ENCODE data around the gene ZNF607. TPM values are rescaled to one million over a fixed set of nuclear protein-coding genes. Genes with fewer than 3 reads are reported as not detected.
A peak's percentile ranks its signal among the peaks of the same experiment; 100 is the strongest.

ZNF607 gene
- total RNA-seq (2013; cell fraction: nucleolus; rRNA removed) = 6.9 and 7.4 TPM in 2 replicates
- total RNA-seq (2014; rRNA removed) (2.1 and 2.7 TPM in 2 replicates), total RNA-seq (2014; rRNA removed; fragmentation: Illumina TruSeq; extraction: Trizol) (3.1 and 3.4 TPM in 2 replicates), total RNA-seq (2021) (3.9 and 5.7 TPM in 2 replicates), polyA plus RNA-seq (2011; rRNA removed) (1.4 TPM in 2 replicates), polyA plus RNA-seq (2014; fragmentation: Illumina TruSeq; extraction: Trizol) (2.4 and 2.5 TPM in 2 replicates), polyA plus RNA-seq (2014; fragmentation: Nextera tagmentation; extraction: Ambion mirVana) (under 1 TPM; 0.47 to 0.90 TPM), polyA plus RNA-seq (2014; rRNA removed) (1.9 and 2.1 TPM in 2 replicates), polyA plus RNA-seq (2016; fragmentation: Nextera tagmentation; extraction: Ambion mirVana) (1 to 10 TPM; 3.0 to 3.6 TPM), polyA minus RNA-seq (2011; rRNA and poly(A)+ RNA removed) (1.3 and 2.2 TPM in 2 replicates), Bru-seq, nascent RNA (percentile 45 among the genes with signal in this experiment), BruChase-seq, experiment 1, labeled RNA remaining after a 6-hour chase (percentile 50 among the genes with signal in this experiment), BruChase-seq, experiment 2, labeled RNA remaining after a 2-hour chase (percentile 52 among the genes with signal in this experiment)
- polyA plus RNA-seq (2011; ENCODE audit: low read depth) = 1.2 TPM
- 0.79 TPM in 2 replicates for polyA plus RNA-seq (2011; cell fraction: cytosol; rRNA removed)
- polyA plus RNA-seq (2011; cell fraction: nucleus; rRNA removed) = 1.4 and 1.6 TPM in 2 replicates
- polyA plus RNA-seq (2012) = 1.7 and 3.2 TPM in 2 replicates
- polyA minus RNA-seq (2011; cell fraction: cytosol; rRNA and poly(A)+ RNA removed) = 0.53 TPM in 1 of 2 replicates, not detected in the other
- polyA minus RNA-seq (2011; cell fraction: nucleus; rRNA and poly(A)+ RNA removed) = 0.85 and 1.3 TPM in 2 replicates
- long read RNA-seq, experiment 1 = 0 reads
- long read RNA-seq, experiment 2 = 0 reads

DNA sequence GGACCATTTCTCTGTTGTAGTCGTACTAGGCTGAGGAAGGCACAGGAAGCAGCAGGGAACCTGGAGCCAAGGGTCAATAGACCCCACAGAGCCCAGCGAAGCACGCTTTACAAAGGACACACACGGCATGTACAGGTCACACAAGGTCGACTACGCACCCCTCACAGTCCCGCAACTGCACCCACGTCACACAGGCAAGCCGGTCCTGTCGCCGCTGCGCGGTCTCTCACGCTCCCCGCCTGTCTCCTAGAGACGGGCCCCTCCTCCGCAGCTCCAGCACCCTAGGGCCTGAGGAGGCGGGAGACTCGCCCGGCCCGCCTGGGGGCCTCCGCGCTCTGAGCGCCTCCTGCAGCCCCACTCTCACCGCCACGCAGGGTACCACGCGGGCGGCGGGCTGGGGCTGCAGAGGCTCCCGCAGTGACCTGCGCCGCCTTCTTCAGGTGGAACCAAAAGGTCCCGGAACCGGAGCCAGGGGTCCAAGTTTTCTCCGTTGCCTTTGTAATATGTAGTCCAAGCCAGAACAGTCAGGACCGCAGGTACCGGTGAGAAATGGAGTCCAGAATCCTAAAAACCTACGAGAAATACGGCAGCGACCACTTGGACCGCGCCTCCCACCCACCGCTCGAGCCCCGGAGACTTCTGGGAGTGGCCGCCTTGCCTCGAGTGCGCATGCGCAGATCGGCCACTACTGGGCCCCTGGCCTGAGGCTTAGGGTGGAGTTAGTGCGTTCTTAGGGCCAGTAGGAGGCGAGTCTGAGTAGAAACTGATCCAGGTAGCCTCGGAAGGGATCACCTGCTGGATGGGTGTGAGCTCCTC lies at the start of gene ZNF607:
TSS of gene ZNF607 (minus strand) at position 651 of the 816 bp plus-strand sequence. CDS start 8,143 bp downstream, outside the sequence.
- Histone ChIP-seq H3K4me2 (ENCODE audit: control insufficient read depth, insufficient read depth) (peak within 1 kb of the TSS; percentile 64), H3K9me3 (replicated peaks; ENCODE audit: control insufficient read depth, insufficient read depth, low read length) (no peaks in the 10 kb centered on the region; the same call in 2 of the 3 replicates), H3K4me1 (ENCODE audit: control insufficient read depth, insufficient read depth, low read length) (no peaks in the 10 kb centered on the region), H3K27me3 (replicated peaks in 1 of 2; ENCODE audit: control insufficient read depth in 2 of 2, insufficient read depth in 2 of 2, low read length in 1 of 2) (no peaks in the 10 kb centered on the region), H3K36me3 (ENCODE audit: control insufficient read depth in 2 of 2, insufficient read depth in 2 of 2, low read length in 1 of 2) (no peaks in the 10 kb centered on the region), H4K20me1 (ENCODE audit: control insufficient read depth, insufficient read depth) (no peaks in the 10 kb centered on the region), H3K4me3 (peak within 1 kb of the TSS; percentile 69), H3K9ac (ENCODE audit: control insufficient read depth, insufficient read depth, low read length) (peak within 1 kb of the TSS; percentile 79), H2AFZ (ENCODE audit: control insufficient read depth, low read depth, low read length) (peak within 1 kb of the TSS; percentile 88), H3K27ac (ENCODE audit: control insufficient read depth, insufficient read depth) (peak within 1 kb of the TSS; percentile 58), H3K79me2 (ENCODE audit: control insufficient read depth, insufficient read depth, low read length) (no peaks in the 10 kb centered on the region; the same call in 1 of the 2 replicates)
- in situ Hi-C loops (cut with MboI) (no loop called here), intact Hi-C loops (cut with micrococcal nuclease; ENCODE audit: unreplicated experiment) (no loop called here)
- ChIA-PET SMC1A (ENCODE audit: uncharacterized antibody, unreplicated experiment) (no interaction called here), RAD21 (ENCODE audit: unreplicated experiment) (interaction anchor here (0.5 to 0.6 kb wide), 2 partner anchors 372 to 902 kb away, joined by 3 to 4 read pairs; no protein-coding TSS in a partner anchor), CTCF (interaction anchor here (0.9 to 1.1 kb wide), 2 partner anchors 16 to 147 kb away, joined by 3 read pairs; no protein-coding TSS in a partner anchor), POLR2A (interaction anchor here (0.6 kb wide), 1 partner anchor 58 kb away, joined by 6 read pairs; no protein-coding TSS in a partner anchor)
- FAIRE-seq (peak; percentile 98), DNase-seq (ENCODE audit: low read depth, low spot score) (peak; percentile 77), ATAC-seq (peak; percentile 95)
- 1% methylated on average over 45 of the region's 54 CpGs for WGBS (ENCODE audit: insufficient coverage, insufficient replicate concordance, low lambda C conversion rate, missing lambda C conversion rate)
- TSS peak; percentile 86 for BruUV-seq (replicated peaks)
- no peak for TF ChIP-seq KLF5 (IDR thresholded peaks at IDR 0.05; ENCODE audit: partially characterized antibody)
- TF ChIP-seq, protein P1, sequence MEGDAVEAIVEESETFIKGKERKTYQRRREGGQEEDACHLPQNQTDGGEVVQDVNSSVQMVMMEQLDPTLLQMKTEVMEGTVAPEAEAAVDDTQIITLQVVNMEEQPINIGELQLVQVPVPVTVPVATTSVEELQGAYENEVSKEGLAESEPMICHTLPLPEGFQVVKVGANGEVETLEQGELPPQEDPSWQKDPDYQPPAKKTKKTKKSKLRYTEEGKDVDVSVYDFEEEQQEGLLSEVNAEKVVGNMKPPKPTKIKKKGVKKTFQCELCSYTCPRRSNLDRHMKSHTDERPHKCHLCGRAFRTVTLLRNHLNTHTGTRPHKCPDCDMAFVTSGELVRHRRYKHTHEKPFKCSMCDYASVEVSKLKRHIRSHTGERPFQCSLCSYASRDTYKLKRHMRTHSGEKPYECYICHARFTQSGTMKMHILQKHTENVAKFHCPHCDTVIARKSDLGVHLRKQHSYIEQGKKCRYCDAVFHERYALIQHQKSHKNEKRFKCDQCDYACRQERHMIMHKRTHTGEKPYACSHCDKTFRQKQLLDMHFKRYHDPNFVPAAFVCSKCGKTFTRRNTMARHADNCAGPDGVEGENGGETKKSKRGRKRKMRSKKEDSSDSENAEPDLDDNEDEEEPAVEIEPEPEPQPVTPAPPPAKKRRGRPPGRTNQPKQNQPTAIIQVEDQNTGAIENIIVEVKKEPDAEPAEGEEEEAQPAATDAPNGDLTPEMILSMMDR (IDR thresholded peaks at IDR 0.05 in 2 of 3, conservative IDR thresholded peaks at IDR 0.05 in 1 of 3; ENCODE audit: control insufficient read depth in 2 of 3, extremely low read depth in 1 of 3, insufficient read depth in 1 of 3, low read depth in 3 of 3, low read length in 3 of 3) = peak; percentile 44 to 66 (median 63)
- TF ChIP-seq MXI1 (IDR thresholded peaks at IDR 0.05; ENCODE audit: low read depth, low read length) = peak; percentile 16; the same call in 1 of the 2 replicates
- TF ChIP-seq PML (IDR thresholded peaks at IDR 0.05; ENCODE audit: low read length) = peak; percentile 47; the same call in 1 of the 2 replicates
- peak; percentile 25; the same call in 1 of the 2 replicates for TF ChIP-seq RAD21 (IDR thresholded peaks at IDR 0.05; ENCODE audit: insufficient read depth, low read depth, low read length)
- 0 out of 2 replicates have a peak, but pooled peaks have one; percentile 53 for TF ChIP-seq RB1 (IDR thresholded peaks at IDR 0.05; ENCODE audit: borderline replicate concordance)
- TF ChIP-seq DPF2 (IDR thresholded peaks at IDR 0.05) = 0 out of 2 replicates have a peak, but pooled peaks have one; percentile 31
- peak; percentile 54; the same call in 1 of the 2 replicates for TF ChIP-seq BMI1 (IDR thresholded peaks at IDR 0.05; ENCODE audit: borderline replicate concordance)
- TF ChIP-seq LARP7 (IDR thresholded peaks at IDR 0.05) = 0 out of 2 replicates have a peak, but pooled peaks have one; percentile 42
- no peak for TF ChIP-seq IRF4 (IDR thresholded peaks at IDR 0.05; ENCODE audit: low read depth, low read length)
- 0 out of 2 replicates have a peak, but pooled peaks have one; percentile 32 for TF ChIP-seq PAX5 (IDR thresholded peaks at IDR 0.05; ENCODE audit: borderline replicate concordance, low read depth, low read length)
- TF ChIP-seq CREB1 (IDR thresholded peaks at IDR 0.05; ENCODE audit: low read depth) = 0 out of 2 replicates have a peak, but pooled peaks have one; percentile 9
- 0 out of 2 replicates have a peak, but pooled peaks have one; percentile 31 for TF ChIP-seq NKRF (conservative IDR thresholded peaks at IDR 0.05)
- TF ChIP-seq EP300 (IDR thresholded peaks at IDR 0.05; ENCODE audit: borderline replicate concordance in 1 of 2, control insufficient read depth in 1 of 2, low read depth in 2 of 2, low read length in 2 of 2) = no peak
- TF ChIP-seq ZNF207 (IDR thresholded peaks at IDR 0.05; ENCODE audit: borderline replicate concordance) = 0 out of 2 replicates have a peak, but pooled peaks have one; percentile 50
